Measurements from ENCODE around the gene DDIT3. TPM values are rescaled to one million over a fixed set of nuclear protein-coding genes. Genes with fewer than 3 reads are reported as not detected.

Gene DDIT3
- total and polyA plus RNA-seq, 2 of the 8 experiments (the other 6 are each of a cell fraction or from before 2014, with no cell fraction given), result 4.9 to 5.7 TPM

GRCh38 chr12:57539134-57539768, 18.9 kb upstream of the DDIT3 start:
- Histone ChIP-seq H3K56ac (replicated peaks; ENCODE audit: insufficient read length, low read depth, low read length) (no peak overlapping the region), H2AFZ (ENCODE audit: low read length) (no peak overlapping the region), H4K91ac (replicated peaks; ENCODE audit: insufficient read length, low read length) (no peak overlapping the region), H3K4ac (replicated peaks; ENCODE audit: insufficient read length, low read depth, low read length) (no peak overlapping the region), H2BK12ac (ENCODE audit: low read depth, low read length) (no peak overlapping the region), H3K18ac (ENCODE audit: extremely low read depth, low read length) (no peak overlapping the region), H4K8ac (ENCODE audit: extremely low read depth, insufficient read depth, low read length) (no peak overlapping the region), H3K9ac (replicated peaks in 1 of 4; ENCODE audit: extremely low read depth in 1 of 4, low read depth in 3 of 4, low read length in 3 of 4) (no peak overlapping the region), H4K20me1 (replicated peaks in 1 of 2; ENCODE audit: control insufficient read depth in 1 of 2, insufficient read depth in 2 of 2, low read length in 2 of 2) (peaks cover 0 to 14% of the 10 kb centered on the region in 2 experiments), H2BK15ac (ENCODE audit: low read length) (no peak overlapping the region), H3K4me2 (ENCODE audit: insufficient read depth in 1 of 2, low read depth in 2 of 2, low read length in 2 of 2) (no peak overlapping the region), H4K5ac (ENCODE audit: insufficient read length, low read depth, low read length) (no peak overlapping the region), H2BK5ac (ENCODE audit: low read depth, low read length) (no peak overlapping the region), H3K14ac (ENCODE audit: insufficient read length) (no peak overlapping the region), H3K23ac (ENCODE audit: insufficient read length) (no peak overlapping the region), H2BK20ac (ENCODE audit: low read length) (no peak overlapping the region), H3K27ac (ENCODE audit: low read depth, low read length) (no peak overlapping the region), H3K4me1 (replicated peaks in 1 of 4; ENCODE audit: control insufficient read depth in 3 of 4, insufficient read depth in 4 of 4, low read length in 3 of 4) (peaks cover 0 to 2% (median 0%) of the 10 kb centered on the region in 4 experiments; a peak in 1 of 7 replicates), H2BK120ac (replicated peaks; ENCODE audit: low read depth, low read length) (no peak overlapping the region), H3K79me1 (ENCODE audit: low read depth, low read length) (no peaks in the 10 kb centered on the region), H3K79me2 (ENCODE audit: control insufficient read depth in 1 of 2, insufficient read depth in 2 of 2, low read length in 2 of 2) (peaks cover 0 to 5% of the 10 kb centered on the region in 2 experiments; a peak in 2 of 4 replicates), H3K36me3 (ENCODE audit: control insufficient read depth in 2 of 4, insufficient read depth in 4 of 4, low read length in 3 of 4) (peaks cover 2 to 22% (median 19%) of the 10 kb centered on the region in 4 experiments; a peak in 7 of 8 replicates), H2AK5ac (ENCODE audit: low read depth, low read length) (no peak overlapping the region), H3K27me3 (replicated peaks in 1 of 4; ENCODE audit: control insufficient read depth in 3 of 4, extremely low read depth in 1 of 4, insufficient read depth in 3 of 4, low read length in 3 of 4) (no peaks in the 10 kb centered on the region), H3K23me2 (ENCODE audit: low read depth, low read length) (no peaks in the 10 kb centered on the region), H3K4me3 (ENCODE audit: extremely low read depth in 1 of 4, insufficient read depth in 2 of 4, low read depth in 3 of 4, low read length in 4 of 4) (no peak overlapping the region), H3K9me3 (ENCODE audit: insufficient read depth in 2 of 2, low read depth in 1 of 2, low read length in 1 of 2) (no peaks in the 10 kb centered on the region)
- FAIRE-seq (no peak), DNase-seq (ENCODE audit: low read depth in 1 of 2, low spot score in 2 of 2) (no peak)
- 89% methylated on average over 5 of the region's 5 CpGs; no CpG with 5 or more reads in 1 of the 2 experiments for WGBS, 2 experiments (ENCODE audit: extremely low coverage in 1 of 2, insufficient coverage in 1 of 2, insufficient read length in 1 of 2, insufficient replicate concordance in 2 of 2, low coverage in 1 of 2, low lambda C conversion rate in 2 of 2, missing lambda C conversion rate in 1 of 2)
- CTCF ChIA-PET (ENCODE audit: partially characterized antibody), result interaction anchor here (0.8 to 5.6 kb wide), 6 partner anchors 14 to 232 kb away, joined by 3 to 29 read pairs (median 4); no protein-coding TSS in a partner anchor
- TF ChIP-seq POU5F1 (IDR thresholded peaks at IDR 0.05; ENCODE audit: low read depth, low read length) (no peak), CTCF (IDR thresholded peaks at IDR 0.05; ENCODE audit: control extremely low read depth in 1 of 3, insufficient read depth in 1 of 3, low read depth in 1 of 3, low read length in 3 of 3) (no peak), KDM5A (IDR thresholded peaks at IDR 0.05; ENCODE audit: low read length) (no peak), SP2 (IDR thresholded peaks at IDR 0.05; ENCODE audit: low read length) (no peak), GABPA (IDR thresholded peaks at IDR 0.05; ENCODE audit: borderline replicate concordance, insufficient read depth, low read length) (no peak), ASH2L (IDR thresholded peaks at IDR 0.05; ENCODE audit: low read length) (no peak), SRF (IDR thresholded peaks at IDR 0.05; ENCODE audit: low read depth, low read length) (no peak), BACH1 (IDR thresholded peaks at IDR 0.05; ENCODE audit: low read length) (no peak), POLR2A (IDR thresholded peaks at IDR 0.05; ENCODE audit: control extremely low read depth in 1 of 2, low read depth in 2 of 2, low read length in 2 of 2) (no peak), CEBPB (IDR thresholded peaks at IDR 0.05; ENCODE audit: low read depth, low read length) (no peak), NRF1 (IDR thresholded peaks at IDR 0.05; ENCODE audit: low read depth, low read length) (no peak)
- POLR2A ChIA-PET (ENCODE audit: partially characterized antibody), result interaction anchor here (0.7 to 5.7 kb wide), 5 partner anchors 10 to 81 kb away, joined by 4 to 56 read pairs (median 22); partner anchors contain the start of genes DDIT3 and MBD6

Measured in H1 (cell line).